ENCODE results near the gene SLC9A9. TPM values are rescaled to one million over a fixed set of nuclear protein-coding genes. Genes with fewer than 3 reads are reported as not detected.

The SLC9A9 gene
- polyA plus RNA-seq, 1 of the 3 experiments (the other 2 are of a cell fraction) = 0.05 TPM

- whole genome bisulfite sequencing (ENCODE audit: low lambda C conversion rate) = 2% methylated on average over 2 of the region's 2 CpGs
- Histone ChIP-seq H4K20me1 (ENCODE audit: insufficient read depth) (no peaks in the 10 kb centered on the region), H3K27ac (ENCODE audit: low read depth in 2 of 2, low read length in 1 of 2) (no peak overlapping the region), H3K9ac (no peak overlapping the region), H3K79me2 (ENCODE audit: insufficient read depth) (no peaks in the 10 kb centered on the region), H3F3A (replicated peaks; ENCODE audit: insufficient read depth) (no peaks in the 10 kb centered on the region), H2AFZ (ENCODE audit: low read depth) (no peak overlapping the region), H3K4me2 (no peak overlapping the region), H3K27me3 (ENCODE audit: insufficient read depth) (peaks cover 14% of the 10 kb centered on the region; the same call in 1 of the 2 replicates), H3K9me3 (no peaks in the 10 kb centered on the region), H3K4me1 (ENCODE audit: control insufficient read depth in 1 of 2, insufficient read depth in 2 of 2, low read depth in 1 of 2, low read length in 1 of 2) (no peaks in the 10 kb centered on the region), H3K9me2 (no peaks in the 10 kb centered on the region), H3K4me3 (ENCODE audit: low read depth in 2 of 2, low read length in 1 of 2) (no peak overlapping the region), H3K36me3 (replicated peaks in 1 of 2; ENCODE audit: control insufficient read depth in 1 of 2, insufficient read depth in 2 of 2, low read length in 1 of 2) (no peaks in the 10 kb centered on the region)
- POLR2A ChIA-PET = no interaction called here
- no peak for DNase-seq
- CTCF ChIA-PET = no interaction called here
- TF ChIP-seq GABPA (IDR thresholded peaks at IDR 0.05; ENCODE audit: low read depth) (no peak), NRF1 (IDR thresholded peaks at IDR 0.05; ENCODE audit: low read depth, low read length) (no peak), ELF1 (IDR thresholded peaks at IDR 0.05) (no peak), FOXM1 (IDR thresholded peaks at IDR 0.05; ENCODE audit: low read depth) (no peak), YY1 (IDR thresholded peaks at IDR 0.05; ENCODE audit: low read depth) (no peak), SIN3A (IDR thresholded peaks at IDR 0.05; ENCODE audit: borderline replicate concordance, low read depth, low read length) (no peak), PBX3 (IDR thresholded peaks at IDR 0.05) (no peak), ZBTB33 (IDR thresholded peaks at IDR 0.05; ENCODE audit: borderline replicate concordance, low read depth) (no peak), RCOR1 (IDR thresholded peaks at IDR 0.05; ENCODE audit: low read length) (no peak)
Measured at GRCh38 chr3:143617050-143617449, 231.2 kb downstream of the SLC9A9 start.

GRCh38 chr3:143613226-143613625, 235.0 kb downstream of the SLC9A9 start:
- ChIA-PET CTCF (no interaction called here), POLR2A (no interaction called here)
- H3K9ac ChIP-seq = no peak overlapping the region
- no peak overlapping the region for H2AFZ ChIP-seq (ENCODE audit: low read depth)
- H3K9me3 ChIP-seq = no peaks in the 10 kb centered on the region
- H3K27ac ChIP-seq (ENCODE audit: low read depth in 2 of 2, low read length in 1 of 2) = no peak overlapping the region
- no peaks in the 10 kb centered on the region for H3F3A ChIP-seq (replicated peaks; ENCODE audit: insufficient read depth)
- H3K27me3 ChIP-seq (ENCODE audit: insufficient read depth) = peaks cover 11% of the 10 kb centered on the region; the same call in 1 of the 2 replicates
- DNase-seq = no peak
- H3K4me2 ChIP-seq = no peak overlapping the region
- no peak overlapping the region for H3K4me3 ChIP-seq (ENCODE audit: low read depth in 2 of 2, low read length in 1 of 2)
- H3K4me1 ChIP-seq (ENCODE audit: control insufficient read depth in 1 of 2, insufficient read depth in 2 of 2, low read depth in 1 of 2, low read length in 1 of 2) = no peaks in the 10 kb centered on the region
- no peaks in the 10 kb centered on the region for H4K20me1 ChIP-seq (ENCODE audit: insufficient read depth)
- no peak for TF ChIP-seq EZH2phosphoT487 (IDR thresholded peaks at IDR 0.05; ENCODE audit: borderline replicate concordance, low read depth)
- TF ChIP-seq SIN3A (IDR thresholded peaks at IDR 0.05; ENCODE audit: borderline replicate concordance, low read depth, low read length) = no peak
- no peak for TF ChIP-seq ZBTB33 (IDR thresholded peaks at IDR 0.05; ENCODE audit: borderline replicate concordance, low read depth)
- TF ChIP-seq REST (IDR thresholded peaks at IDR 0.05; ENCODE audit: low read depth, low read length) = no peak
- TF ChIP-seq EP300 (IDR thresholded peaks at IDR 0.05; ENCODE audit: borderline replicate concordance in 1 of 2, low read depth in 1 of 2, low read length in 1 of 2) = no peak
- no peak for TF ChIP-seq PBX3 (IDR thresholded peaks at IDR 0.05)
- TF ChIP-seq FOXM1 (IDR thresholded peaks at IDR 0.05; ENCODE audit: low read depth) = no peak
- no peak for TF ChIP-seq CHD2 (IDR thresholded peaks at IDR 0.05; ENCODE audit: low read length, partially characterized antibody)
- TF ChIP-seq TAF1 (IDR thresholded peaks at IDR 0.05; ENCODE audit: borderline replicate concordance, low read depth, low read length) = no peak
- H3K79me2 ChIP-seq (ENCODE audit: insufficient read depth) = no peaks in the 10 kb centered on the region
- no peaks in the 10 kb centered on the region for H3K9me2 ChIP-seq
- no peaks in the 10 kb centered on the region for H3K36me3 ChIP-seq (replicated peaks in 1 of 2; ENCODE audit: control insufficient read depth in 1 of 2, insufficient read depth in 2 of 2, low read length in 1 of 2)

Measured in SK-N-SH (cell line).